Muscle of leg (tissue), 11 donors: ENCODE results near the gene TRIM67. TPM values are rescaled to one million over a fixed set of nuclear protein-coding genes. Genes with fewer than 3 reads are reported as not detected.
A peak's percentile ranks its signal among the peaks of the same experiment; 100 is the strongest.
"Not testable (repeated sequence)": the region's sequence is repeated elsewhere in the genome, so short reads cannot be mapped to it uniquely, and the experiment has no call there.

ENCODE experiments used
- DNase-seq: peaks from one replicate; pipeline ENCODE4 v3.0.0; 2013
- H3K27ac ChIP-seq: one replicate; pipeline ENCODE4 v1.5.1; 2013; ENCODE audit warnings: mild to moderate bottlenecking, low read length, control low read depth
- H3K27me3 ChIP-seq: one replicate; pipeline ENCODE4 v1.6.1; 2013; ENCODE audit warnings: low read length; ENCODE audit not compliant: control insufficient read depth, insufficient read depth
- H3K36me3 ChIP-seq: one replicate; pipeline ENCODE4 v1.6.1; 2013; ENCODE audit warnings: low read length; ENCODE audit not compliant: control insufficient read depth, insufficient read depth
- H3K4me1 ChIP-seq: one replicate; pipeline ENCODE4 v1.6.1; 2013; ENCODE audit warnings: low read length; ENCODE audit not compliant: control insufficient read depth, insufficient read depth
- H3K4me3 ChIP-seq: one replicate; pipeline ENCODE4 v1.5.1; 2013; ENCODE audit warnings: low read length, control low read depth
- H3K9me3 ChIP-seq: replicated peaks from 2 replicates; pipeline ENCODE4 v1.6.1; 2013; ENCODE audit warnings: low read depth, low read length; ENCODE audit not compliant: control insufficient read depth
- WGBS: methylation state at CpG from one replicate; pipeline ENCODE4 v1.1.5; 2013; ENCODE audit warnings: missing lambda C conversion rate; ENCODE audit not compliant: insufficient coverage; 5-methylcytosine and 5-hydroxymethylcytosine counted together
- polyA plus RNA-seq, 8 donors: library from polyadenylated mRNA; unstranded; fragments of 120-200 nt; gene quantifications; one replicate each; pipeline versions ENCODE4 v1.2.1 to v1.2.3, GENCODE V29; 2013; ENCODE audit warnings: inconsistent platforms in 1 of 8, low replicate concordance in 1 of 8; ENCODE audit not compliant: insufficient read length in 8 of 8, insufficient read depth in 1 of 8
- total RNA-seq: library from RNA; stranded (reverse); fragments of 120-200 nt; gene quantifications from one replicate; pipeline ENCODE4 v1.2.4, GENCODE V29; 2013

The TRIM67 gene
- total and polyA plus RNA-seq, 9 donors, result 0.04 to 0.13 (median 0.06) TPM

- peaks cover 37% of the 10 kb centered on the region for H3K27me3 ChIP-seq
- no peak overlapping the region for H3K4me3 ChIP-seq
- H3K36me3 ChIP-seq, result no peaks in the 10 kb centered on the region
- H3K27ac ChIP-seq, result no peak overlapping the region
- no peak for DNase-seq
- H3K9me3 ChIP-seq, result peaks cover 1% of the 10 kb centered on the region
- H3K4me1 ChIP-seq, result peaks cover 13% of the 10 kb centered on the region
- WGBS, result no CpG with 5 or more reads among the region's 1 CpG
These were observed 4.5 kb upstream of the TRIM67 start for GRCh38 chr1:231157311-231157710.

GRCh38 chr1:231158141-231158540 is 3.7 kb upstream of the TRIM67 start:
- H3K4me3 ChIP-seq, H3K27ac ChIP-seq, H3K36me3 ChIP-seq, H3K9me3 ChIP-seq, DNase-seq: not testable (repeated sequence)
- H3K27me3 ChIP-seq, result peaks cover 45% of the 10 kb centered on the region
- WGBS, result 58% methylated on average over 4 of the region's 7 CpGs
- peaks cover 18% of the 10 kb centered on the region for H3K4me1 ChIP-seq

- H3K27ac ChIP-seq, result no peak overlapping the region
- peaks cover 18% of the 10 kb centered on the region for H3K4me1 ChIP-seq
- no peaks in the 10 kb centered on the region for H3K9me3 ChIP-seq
- H3K27me3 ChIP-seq, result peaks cover 57% of the 10 kb centered on the region
- no peak for DNase-seq
- no peaks in the 10 kb centered on the region for H3K36me3 ChIP-seq
- WGBS, result no CpG with 5 or more reads among the region's 6 CpGs
- H3K4me3 ChIP-seq, result no peak overlapping the region
These were observed 2.5 kb upstream of the TRIM67 start for GRCh38 chr1:231159202-231159962.

GRCh38 chr1:231159963-231160761 is 1.7 kb upstream of the TRIM67 start:
- H3K36me3 ChIP-seq, result no peaks in the 10 kb centered on the region
- no peak overlapping the region for H3K4me3 ChIP-seq
- 67% methylated on average over 10 of the region's 15 CpGs for WGBS
- H3K27me3 ChIP-seq, result peaks cover 57% of the 10 kb centered on the region
- peaks cover 18% of the 10 kb centered on the region for H3K4me1 ChIP-seq
- no peak for DNase-seq
- no peak overlapping the region for H3K27ac ChIP-seq
- no peaks in the 10 kb centered on the region for H3K9me3 ChIP-seq

- H3K9me3 ChIP-seq, result no peaks in the 10 kb centered on the region
- no peak overlapping the region for H3K27ac ChIP-seq
- WGBS, result under 1% methylated on average over 24 of the region's 51 CpGs
- H3K36me3 ChIP-seq, result no peaks in the 10 kb centered on the region
- no peak for DNase-seq
- H3K27me3 ChIP-seq, result peaks cover 57% of the 10 kb centered on the region
- H3K4me3 ChIP-seq, result peak overlapping the region; percentile 29
- peaks cover 18% of the 10 kb centered on the region for H3K4me1 ChIP-seq
These were observed 777 bp upstream of the TRIM67 start for GRCh38 chr1:231160895-231161666.

GRCh38 chr1:231162297-231162969 is 575 bp downstream of the TRIM67 start:
- no peaks in the 10 kb centered on the region for H3K9me3 ChIP-seq
- WGBS, result under 1% methylated on average over 69 of the region's 71 CpGs
- H3K4me3 ChIP-seq, result peak overlapping the region; percentile 27
- no peaks in the 10 kb centered on the region for H3K36me3 ChIP-seq
- peaks cover 54% of the 10 kb centered on the region for H3K27me3 ChIP-seq
- DNase-seq, result peak; percentile 52
- peaks cover 18% of the 10 kb centered on the region for H3K4me1 ChIP-seq
- no peak overlapping the region for H3K27ac ChIP-seq

- Histone ChIP-seq H3K36me3 (no peaks in the 10 kb centered on the region), H3K9me3 (no peaks in the 10 kb centered on the region), H3K27me3 (peaks cover 53% of the 10 kb centered on the region), H3K4me1 (peaks cover 18% of the 10 kb centered on the region), H3K27ac (no peak overlapping the region), H3K4me3 (no peak overlapping the region)
- no peak for DNase-seq
- WGBS, result 11% methylated on average over 97 of the region's 97 CpGs
These were observed 1.3 kb downstream of the TRIM67 start for GRCh38 chr1:231162970-231163829.

GRCh38 chr1:231163830-231164427 is 2.1 kb downstream of the TRIM67 start:
- peaks cover 50% of the 10 kb centered on the region for H3K27me3 ChIP-seq
- no peak overlapping the region for H3K4me3 ChIP-seq
- H3K9me3 ChIP-seq, result no peaks in the 10 kb centered on the region
- no peaks in the 10 kb centered on the region for H3K36me3 ChIP-seq
- no peak overlapping the region for H3K27ac ChIP-seq
- no peak for DNase-seq
- H3K4me1 ChIP-seq, result peaks cover 18% of the 10 kb centered on the region
- WGBS, result 21% methylated on average over 15 of the region's 23 CpGs

- no CpG with 5 or more reads among the region's 1 CpG for WGBS
- Histone ChIP-seq H3K27me3 (peaks cover 43% of the 10 kb centered on the region), H3K4me1 (peaks cover 18% of the 10 kb centered on the region), H3K4me3 (no peak overlapping the region), H3K36me3 (no peaks in the 10 kb centered on the region), H3K9me3 (no peaks in the 10 kb centered on the region), H3K27ac (no peak overlapping the region)
- DNase-seq, result no peak
These were observed 3.5 kb downstream of the TRIM67 start for GRCh38 chr1:231165371-231165770.
